Neural cell (in vitro differentiated cells): ENCODE results near the gene BTN1A1. TPM values are rescaled to one million over a fixed set of nuclear protein-coding genes. Genes with fewer than 3 reads are reported as not detected.

Experiments
- H2AFZ ChIP-seq: fragments of 200-600, 300-800 bp; sonication (generic), shearing (Covaris generic); 2 replicates; pipeline ENCODE4 v1.6.0; 2014; ENCODE audit warnings: low read depth, mild to moderate bottlenecking, antibody characterized with exemption, low read length, moderate library complexity
- H3F3A ChIP-seq: fragments of 200-600 bp; shearing (Covaris generic); 2 replicates; pipeline ENCODE4 v1.6.1; 2016; ENCODE audit warnings: mild to moderate bottlenecking, moderate library complexity, mixed read lengths, antibody characterized with exemption, low read length; ENCODE audit not compliant: insufficient read depth, poor library complexity, severe bottlenecking
- H3K27ac ChIP-seq: fragments of 200-600, 300-800 bp; sonication (generic), shearing (Covaris generic); 2 replicates; pipeline ENCODE4 v1.5.1; 2014; ENCODE audit warnings: mild to moderate bottlenecking, low read length, moderate library complexity
- H3K27me3 ChIP-seq: fragments of 300-800, 200-600 bp; sonication (generic), shearing (Covaris generic); 2 replicates; pipeline ENCODE4 v1.6.0; 2014; ENCODE audit warnings: mild to moderate bottlenecking, low read depth, low read length, moderate library complexity; ENCODE audit not compliant: insufficient read depth
- H3K36me3 ChIP-seq: fragments of 300-800, 200-600 bp; sonication (generic), shearing (Covaris generic); 2 replicates; pipeline ENCODE4 v1.5.1; 2014; ENCODE audit warnings: mild to moderate bottlenecking, antibody characterized with exemption, low read length, moderate library complexity; ENCODE audit not compliant: insufficient read depth
- H3K4me2 ChIP-seq: fragments of 300-800, 200-600 bp; sonication (generic), shearing (Covaris generic); 2 replicates; pipeline ENCODE4 v1.6.0; 2014; ENCODE audit warnings: mild to moderate bottlenecking, low read length
- H3K4me3 ChIP-seq: fragments of 300-800, 200-600 bp; sonication (generic), shearing (Covaris generic); 2 replicates; pipeline ENCODE4 v1.5.1; 2014; ENCODE audit warnings: mild to moderate bottlenecking, low read length, moderate library complexity
- H3K79me2 ChIP-seq: fragments of 200-600 bp; shearing (Covaris generic); replicated peaks from 2 replicates; pipeline ENCODE4 v1.6.0; 2014; ENCODE audit warnings: mild to moderate bottlenecking, low read length, moderate library complexity; ENCODE audit not compliant: insufficient read depth
- H3K9ac ChIP-seq: fragments of 300-800, 200-600 bp; sonication (generic), shearing (Covaris generic); 2 replicates; pipeline ENCODE4 v1.6.1; 2016; ENCODE audit warnings: mild to moderate bottlenecking, low read length, mixed read lengths
- H3K9me2 ChIP-seq: fragments of 200-600 bp; shearing (Covaris generic); 2 replicates; pipeline ENCODE4 v1.6.1; 2016; ENCODE audit warnings: mild to moderate bottlenecking, low read length, mixed read lengths; ENCODE audit not compliant: insufficient read depth
- H3K9me3 ChIP-seq: fragments of 200-600, 300-800 bp; sonication (generic), shearing (Covaris generic); 2 replicates; pipeline ENCODE4 v1.6.1; 2016; ENCODE audit warnings: mild to moderate bottlenecking, mixed run types, low read length, moderate library complexity, mixed read lengths
- H4K20me1 ChIP-seq: fragments of 200-600 bp; shearing (Covaris generic); 2 replicates; pipeline ENCODE4 v1.6.1; 2016; ENCODE audit warnings: mild to moderate bottlenecking, mixed run types; ENCODE audit not compliant: insufficient read depth
- CTCF ChIP-seq: fragments of 450-650 bp; IDR thresholded peaks from 2 replicates; pipeline ENCODE4 v1.5.1; 2014; ENCODE audit warnings: antibody characterized with exemption, mild to moderate bottlenecking, moderate library complexity; ENCODE audit not compliant: poor library complexity, severe bottlenecking
- EP300 ChIP-seq: fragments of 450-650 bp; conservative IDR thresholded peaks from 2 replicates; pipeline ENCODE4 v1.6.1; 2014; ENCODE audit warnings: antibody characterized with exemption, mild to moderate bottlenecking, moderate library complexity; ENCODE audit not compliant: poor library complexity, severe bottlenecking
- EZH2 ChIP-seq: fragments of 200-600, 300-800 bp; shearing (Covaris generic), sonication (generic); IDR thresholded peaks from 2 replicates; pipeline ENCODE4 v1.6.1; 2014; ENCODE audit warnings: antibody characterized with exemption, low read length, borderline replicate concordance, mild to moderate bottlenecking; ENCODE audit not compliant: insufficient read depth, poor library complexity, severe bottlenecking
- MXI1 ChIP-seq: fragments of 450-650 bp; conservative IDR thresholded peaks from 2 replicates; pipeline ENCODE4 v1.6.1; 2014; ENCODE audit warnings: antibody characterized with exemption, mild to moderate bottlenecking; ENCODE audit not compliant: poor library complexity, severe bottlenecking
- POLR2AphosphoS5 ChIP-seq: IDR thresholded peaks from 2 replicates; pipeline ENCODE4 v1.6.1; 2012
- RAD21 ChIP-seq: fragments of 450-650 bp; conservative IDR thresholded peaks from 2 replicates; pipeline ENCODE4 v1.6.1; 2014; ENCODE audit warnings: antibody characterized with exemption, mild to moderate bottlenecking, moderate library complexity
- REST ChIP-seq: IDR thresholded peaks from 2 replicates; pipeline ENCODE4 v1.6.1; 2012; ENCODE audit warnings: borderline replicate concordance
- SMC3 ChIP-seq: fragments of 450-650 bp; conservative IDR thresholded peaks from 2 replicates; pipeline ENCODE4 v1.6.1; 2014; ENCODE audit warnings: antibody characterized with exemption, mild to moderate bottlenecking, moderate library complexity; ENCODE audit not compliant: poor library complexity
- TAF1 ChIP-seq: IDR thresholded peaks from 2 replicates; pipeline ENCODE4 v1.6.1; 2012; ENCODE audit warnings: low read depth
- polyA plus RNA-seq: library from polyadenylated mRNA; depleted of rRNA; stranded (reverse); fragments of >200 nt; gene quantifications from 2 replicates; pipeline ENCODE4 v1.2.3, GENCODE V29; 2014

The BTN1A1 gene
- polyA plus RNA-seq, 1 donor from 2014 or later = not detected

GRCh38 chr6:26478985-26479278, 21.2 kb upstream of the BTN1A1 start:
- no peaks in the 10 kb centered on the region for H3K9me3 ChIP-seq
- no peaks in the 10 kb centered on the region for H3F3A ChIP-seq
- no peak overlapping the region for H3K4me2 ChIP-seq
- H3K79me2 ChIP-seq = no peaks in the 10 kb centered on the region
- H3K27me3 ChIP-seq = no peaks in the 10 kb centered on the region
- H3K9ac ChIP-seq = no peak overlapping the region
- no peaks in the 10 kb centered on the region for H3K36me3 ChIP-seq
- TF ChIP-seq POLR2AphosphoS5 = no peak
- TF ChIP-seq RAD21 = no peak
- H3K27ac ChIP-seq = no peak overlapping the region
- no peaks in the 10 kb centered on the region for H3K9me2 ChIP-seq
- H2AFZ ChIP-seq = no peak overlapping the region
- no peak overlapping the region for H3K4me3 ChIP-seq
- no peaks in the 10 kb centered on the region for H4K20me1 ChIP-seq

- Histone ChIP-seq H3F3A (no peaks in the 10 kb centered on the region), H3K27me3 (no peaks in the 10 kb centered on the region), H3K9ac (no peak overlapping the region), H2AFZ (no peak overlapping the region), H3K27ac (no peak overlapping the region), H3K79me2 (no peaks in the 10 kb centered on the region), H3K4me3 (no peak overlapping the region), H3K9me2 (no peaks in the 10 kb centered on the region), H3K9me3 (no peaks in the 10 kb centered on the region), H4K20me1 (no peaks in the 10 kb centered on the region), H3K36me3 (no peaks in the 10 kb centered on the region), H3K4me2 (no peak overlapping the region)
- TF ChIP-seq TAF1 (no peak), REST (no peak), EZH2 (no peak)
These were observed 17.8 kb upstream of the BTN1A1 start for GRCh38 chr6:26482338-26482737.

GRCh38 chr6:26483727-26484126, 16.4 kb upstream of the BTN1A1 start:
- no peak overlapping the region for H2AFZ ChIP-seq
- no peaks in the 10 kb centered on the region for H3K36me3 ChIP-seq
- H3K9me3 ChIP-seq = peaks cover 5% of the 10 kb centered on the region
- no peak overlapping the region for H3K4me3 ChIP-seq
- TF ChIP-seq RAD21 (no peak), EZH2 (no peak), MXI1 (no peak), TAF1 (no peak), REST (no peak), SMC3 (no peak), CTCF (no peak), POLR2AphosphoS5 (no peak), EP300 (no peak)
- H3F3A ChIP-seq = no peaks in the 10 kb centered on the region
- H3K4me2 ChIP-seq = no peak overlapping the region
- H3K27ac ChIP-seq = no peak overlapping the region
- no peaks in the 10 kb centered on the region for H3K9me2 ChIP-seq
- H4K20me1 ChIP-seq = no peaks in the 10 kb centered on the region
- H3K79me2 ChIP-seq = no peaks in the 10 kb centered on the region
- no peaks in the 10 kb centered on the region for H3K27me3 ChIP-seq
- no peak overlapping the region for H3K9ac ChIP-seq
